K562 (cell line): Measurements from ENCODE around the gene IRS2. TPM values are rescaled to one million over a fixed set of nuclear protein-coding genes. Genes with fewer than 3 reads are reported as not detected.

Source experiments
- ATAC-seq: fragments of 200-7000 bp; cut with Tn5 transposase; 3 replicates; pipeline ENCODE4 v1.9.1; 2020; ENCODE audit warnings: moderate library complexity
- BruUV-seq: library from RNA; stranded (reverse); fragments of 400-500 nt; replicated peaks from 2 replicates; lab custom pipeline; 2021; lab: Mats Ljungman, UMichigan
- CTCF ChIA-PET: fragments of 300-600 bp; formaldehyde crosslinking; extraction: SDS; loops from one replicate; lab custom pipeline; 2021; ENCODE audit warnings: low intra/inter-chr PET ratio; lab: Yijun Ruan, JAX
- POLR2A ChIA-PET: fragments of 300-600, 350-650 bp; sonication (Branson Sonifier 250); formaldehyde crosslinking; extraction: SDS; loops from one replicate; lab custom pipeline; 2021; ENCODE audit warnings: antibody characterized with exemption, inconsistent platforms; lab: Yijun Ruan, JAX
- DNase-seq, 4 experiments: peaks; one replicate each; pipeline versions ENCODE4 v3.0.0 to v3.0.0-alpha.2; 2011 to 2018; ENCODE audit warnings: low spot score in 3 of 4, mixed read lengths in 3 of 4; ENCODE audit errors: extremely low read depth in 1 of 4
- FAIRE-seq: peaks from 2 replicates; lab custom pipeline; 2011; peaks lifted over from hg19 to GRCh38; lab: Jason Lieb, UNC
- H2AFZ ChIP-seq: 2 replicates; pipeline ENCODE4 v1.6.0; 2011; ENCODE audit warnings: low read depth, low read length, control low read depth, inconsistent platforms
- H3K27ac ChIP-seq: fragments of 200-600 bp; 3 replicates; pipeline ENCODE4 v1.8.0; 2011; ENCODE audit warnings: low read depth, mild to moderate bottlenecking, control low read depth, inconsistent platforms, low read length, moderate library complexity, mixed read lengths; ENCODE audit errors: extremely low read depth
- H3K27me3 ChIP-seq, 2 experiments: fragments of 300-600 bp in 1 of 2; 2 replicates in 1 of 2; 3 replicates in 1 of 2; pipeline versions ENCODE4 v1.6.0 to v1.8.0; 2011; ENCODE audit warnings: inconsistent platforms in 2 of 2, low read length in 2 of 2, mild to moderate bottlenecking in 1 of 2, mixed read lengths in 1 of 2, moderate library complexity in 1 of 2; ENCODE audit not compliant: control insufficient read depth in 2 of 2, insufficient read depth in 2 of 2
- H3K36me3 ChIP-seq: fragments of 300-600 bp; 3 replicates; pipeline ENCODE4 v1.8.0; 2011; ENCODE audit warnings: mild to moderate bottlenecking, low read length, inconsistent platforms; ENCODE audit not compliant: control insufficient read depth, insufficient read depth
- H3K4me1 ChIP-seq, 2 experiments: fragments of 200-600 bp in 1 of 2; replicated peaks in 1 of 2; 2 replicates in 1 of 2; 3 replicates in 1 of 2; pipeline versions ENCODE4 v1.5.1 to v1.8.0; 2011; ENCODE audit warnings: inconsistent platforms in 2 of 2, low read length in 2 of 2, mild to moderate bottlenecking in 1 of 2, mixed read lengths in 1 of 2, moderate library complexity in 1 of 2; ENCODE audit not compliant: control insufficient read depth in 2 of 2, insufficient read depth in 2 of 2
- H3K4me2 ChIP-seq: 2 replicates; pipeline ENCODE4 v1.6.1; 2011; ENCODE audit warnings: low read length, control low read depth, inconsistent platforms, mixed read lengths; ENCODE audit not compliant: insufficient read depth
- H3K4me3 ChIP-seq: fragments of 200-600 bp; sonication (generic), shearing (Covaris generic); 2 replicates; pipeline ENCODE4 v1.5.1; 2016; ENCODE audit warnings: control low read depth, inconsistent platforms
- H3K79me2 ChIP-seq: fragments of 200-600 bp; 3 replicates; pipeline ENCODE4 v1.8.0; 2011; ENCODE audit warnings: low read length, inconsistent platforms; ENCODE audit not compliant: control insufficient read depth, insufficient read depth
- H3K9ac ChIP-seq, 2 experiments: 2 replicates each; pipeline versions ENCODE4 v1.6.0 to v1.6.1; 2011; ENCODE audit warnings: low read depth in 2 of 2, low read length in 2 of 2, control low read depth in 1 of 2, inconsistent platforms in 1 of 2, mild to moderate bottlenecking in 1 of 2, mixed read lengths in 1 of 2; ENCODE audit not compliant: insufficient read depth in 1 of 2
- H3K9me1 ChIP-seq: one replicate; pipeline ENCODE4 v1.6.0; 2011; ENCODE audit warnings: inconsistent platforms, mild to moderate bottlenecking, low read length, moderate library complexity; ENCODE audit not compliant: control insufficient read depth, insufficient read depth
- H3K9me3 ChIP-seq: replicated peaks from 2 replicates; pipeline ENCODE4 v1.5.1; 2011; ENCODE audit warnings: low read depth, low read length, inconsistent platforms; ENCODE audit not compliant: control insufficient read depth, insufficient read depth
- H4K20me1 ChIP-seq: replicated peaks from 2 replicates; pipeline ENCODE4 v1.6.1; 2011; ENCODE audit warnings: low read length, inconsistent platforms, mixed read lengths; ENCODE audit not compliant: control insufficient read depth, insufficient read depth
- CBX2 ChIP-seq: fragments of 200-600 bp; sonication (generic); IDR thresholded peaks from one replicate; pipeline ENCODE4 v1.6.1; 2012; ENCODE audit warnings: mild to moderate bottlenecking, low read length, inconsistent platforms; ENCODE audit not compliant: insufficient read depth, poor library complexity, severe bottlenecking
- DNMT1 ChIP-seq: fragments of 450-650 bp; IDR thresholded peaks from 2 replicates; pipeline ENCODE4 v1.6.1; 2016; ENCODE audit warnings: antibody characterized with exemption, mild to moderate bottlenecking
- FOXA1 ChIP-seq: fragments of 450-650 bp; IDR thresholded peaks from 2 replicates; pipeline ENCODE4 v1.6.1; 2016; ENCODE audit warnings: mild to moderate bottlenecking, borderline replicate concordance
- FOXP1 ChIP-seq: sonication (generic); formaldehyde crosslinking; IDR thresholded peaks from 2 replicates; pipeline ENCODE4 v1.8.0; 2022; ENCODE audit warnings: mild to moderate bottlenecking, missing genetic modification reagents
- GATAD2B ChIP-seq: fragments of 450-650 bp; IDR thresholded peaks from 2 replicates; pipeline ENCODE4 v1.6.1; 2017; ENCODE audit warnings: mild to moderate bottlenecking, borderline replicate concordance
- PML ChIP-seq: IDR thresholded peaks from 2 replicates; pipeline ENCODE4 v1.6.1; 2012; ENCODE audit warnings: low read length, inconsistent platforms
- SLC30A9 ChIP-seq: fragments of 250-450 bp; sonication (Bioruptor Pico); IDR thresholded peaks from 2 replicates; pipeline ENCODE4 v1.8.0; 2022; ENCODE audit warnings: mild to moderate bottlenecking, moderate library complexity
- TAF9B ChIP-seq: fragments of 450-650 bp; IDR thresholded peaks from 2 replicates; pipeline ENCODE4 v1.6.1; 2018; ENCODE audit warnings: mild to moderate bottlenecking; ENCODE audit not compliant: partially characterized antibody
- ZNF253 ChIP-seq: fragments of 250-450 bp; sonication (Bioruptor Pico); conservative IDR thresholded peaks from 2 replicates; pipeline ENCODE4 v1.6.1; 2021; ENCODE audit warnings: mild to moderate bottlenecking
- ZNF584 ChIP-seq: fragments of 200-800 bp; sonication (Bioruptor generic); IDR thresholded peaks from 2 replicates; pipeline ENCODE4 v1.6.1; 2016; ENCODE audit warnings: low read depth, mild to moderate bottlenecking, missing genetic modification characterization, missing compliant biosample characterization
- WGBS: fragments of 100-300 bp; shearing (Covaris generic); methylation state at CpG from one replicate; pipeline ENCODE4 v1.1.6; 2016; ENCODE audit warnings: low coverage, mixed read lengths; ENCODE audit not compliant: insufficient coverage; ENCODE audit errors: missing lambda C conversion rate; 5-methylcytosine and 5-hydroxymethylcytosine counted together
- in situ Hi-C: fragments of 300-500 bp; cut with MboI; formaldehyde crosslinking; loops from 4 replicates; pipeline ENCODE4 v1.15.0; 2018; ENCODE audit warnings: inconsistent platforms, mixed read lengths
- intact Hi-C: fragments of 100-400 bp; cut with micrococcal nuclease; formaldehyde crosslinking; loops from 2 replicates; pipeline ENCODE4 v1.14.2; 2022
- polyA plus RNA-seq, 8 experiments: library from polyadenylated mRNA; depleted of rRNA in 4 of 8; stranded (reverse) in 5 of 8; unstranded in 3 of 8; fragments of >200 nt; fragmentation: Nextera tagmentation in 2 of 8; fragmentation: Illumina TruSeq in 1 of 8; extraction: Ambion mirVana in 2 of 8; extraction: Trizol in 1 of 8; gene quantifications; 2 replicates each; pipeline versions ENCODE4 v1.2.1 to v1.2.3, GENCODE V29; 2011 to 2014; ENCODE audit warnings: inconsistent platforms in 1 of 8, missing spikeins in 1 of 8
- total RNA-seq, 7 experiments: library from RNA; depleted of rRNA in 6 of 7; stranded (reverse); fragments of >200 nt in 6 of 7; fragmentation: Illumina TruSeq in 2 of 7; extraction: Trizol in 2 of 7; gene quantifications; 2 replicates each; pipeline versions ENCODE4 v1.2.1 to v1.2.3, GENCODE V29; 2011 to 2021; ENCODE audit warnings: low replicate concordance in 1 of 7
- TF ChIP-seq, protein P1 (sequence below): fragments of 450-650 bp; IDR thresholded peaks from 2 replicates; pipeline ENCODE4 v1.6.1; 2016; ENCODE audit warnings: low read depth, mild to moderate bottlenecking, moderate library complexity
- TF ChIP-seq, protein P2 (sequence below): fragments of 450-650 bp; IDR thresholded peaks from 2 replicates; pipeline ENCODE4 v1.6.1; 2016

IRS2 gene
- total and polyA plus RNA-seq, 9 of the 15 experiments (the other 6 are each of a cell fraction or from before 2014, with no cell fraction given) = 0.36 to 4.6 (median 0.63) TPM

DNA sequence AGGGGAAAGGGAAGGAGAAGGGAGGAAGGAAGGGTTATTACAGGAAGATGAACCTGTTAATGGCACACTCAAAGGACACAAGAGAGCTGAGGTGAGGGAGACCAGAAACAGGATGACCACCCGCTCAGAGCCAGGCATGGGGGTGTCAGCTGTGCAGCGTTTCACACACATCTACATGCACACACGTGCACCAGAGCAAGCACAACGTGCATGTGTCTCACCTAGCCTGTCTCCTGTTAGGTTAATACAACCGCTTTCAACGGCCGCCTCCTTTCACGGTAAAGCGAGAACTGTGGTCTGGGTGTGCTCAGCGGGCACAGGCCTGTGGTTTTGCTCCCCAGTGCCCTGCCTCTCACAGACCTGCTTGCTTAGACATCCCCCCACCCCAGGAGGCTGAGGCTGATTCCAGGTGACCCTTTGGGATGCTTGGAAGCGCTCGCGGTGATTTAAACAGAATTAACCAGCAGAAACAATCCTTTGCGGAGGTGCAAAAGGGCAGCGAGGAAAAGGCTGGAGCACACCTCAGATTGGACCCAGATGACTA lies 27.4 kb downstream of the IRS2 start:
- FAIRE-seq (no peak), ATAC-seq (no peak), DNase-seq (no peak)
- intact Hi-C loops = no loop called here
- ChIA-PET CTCF (no interaction called here), POLR2A (no interaction called here)
- Histone ChIP-seq H3K4me1 (peaks cover 3 to 5% of the 10 kb centered on the region in 2 experiments; a peak in 2 of 5 replicates), H3K4me2 (no peak overlapping the region), H3K9me1 (no peaks in the 10 kb centered on the region), H2AFZ (no peak overlapping the region), H3K4me3 (no peak overlapping the region), H3K27ac (no peak overlapping the region), H3K36me3 (no peaks in the 10 kb centered on the region), H3K27me3 (no peaks in the 10 kb centered on the region), H3K9me3 (no peaks in the 10 kb centered on the region), H4K20me1 (no peaks in the 10 kb centered on the region), H3K9ac (no peak overlapping the region), H3K79me2 (no peaks in the 10 kb centered on the region; the same call in 2 of the 3 replicates)
- 72% methylated on average over 13 of the region's 15 CpGs for WGBS
- no peak for TF ChIP-seq SLC30A9 (CRISPR knock-in tag)
- TF ChIP-seq, protein P1, sequence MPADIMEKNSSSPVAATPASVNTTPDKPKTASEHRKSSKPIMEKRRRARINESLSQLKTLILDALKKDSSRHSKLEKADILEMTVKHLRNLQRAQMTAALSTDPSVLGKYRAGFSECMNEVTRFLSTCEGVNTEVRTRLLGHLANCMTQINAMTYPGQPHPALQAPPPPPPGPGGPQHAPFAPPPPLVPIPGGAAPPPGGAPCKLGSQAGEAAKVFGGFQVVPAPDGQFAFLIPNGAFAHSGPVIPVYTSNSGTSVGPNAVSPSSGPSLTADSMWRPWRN = no peak
- no peak for TF ChIP-seq ZNF253 (CRISPR knock-in tag)
- TF ChIP-seq TAF9B = no peak
- TF ChIP-seq PML = no peak
- no peak for TF ChIP-seq DNMT1
- TF ChIP-seq, protein P2, sequence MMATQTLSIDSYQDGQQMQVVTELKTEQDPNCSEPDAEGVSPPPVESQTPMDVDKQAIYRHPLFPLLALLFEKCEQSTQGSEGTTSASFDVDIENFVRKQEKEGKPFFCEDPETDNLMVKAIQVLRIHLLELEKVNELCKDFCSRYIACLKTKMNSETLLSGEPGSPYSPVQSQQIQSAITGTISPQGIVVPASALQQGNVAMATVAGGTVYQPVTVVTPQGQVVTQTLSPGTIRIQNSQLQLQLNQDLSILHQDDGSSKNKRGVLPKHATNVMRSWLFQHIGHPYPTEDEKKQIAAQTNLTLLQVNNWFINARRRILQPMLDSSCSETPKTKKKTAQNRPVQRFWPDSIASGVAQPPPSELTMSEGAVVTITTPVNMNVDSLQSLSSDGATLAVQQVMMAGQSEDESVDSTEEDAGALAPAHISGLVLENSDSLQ = no peak
- TF ChIP-seq GATAD2B = no peak
- TF ChIP-seq CBX2 = no peak
- no peak for TF ChIP-seq FOXA1
- TF ChIP-seq ZNF584 (CRISPR knock-in tag) = no peak
- no peak for TF ChIP-seq FOXP1
- BruUV-seq = no TSS peak
- in situ Hi-C loops = no loop called here
